H1 (cell line): ENCODE measurements around the gene SEMA7A. TPM values are rescaled to one million over a fixed set of nuclear protein-coding genes. Genes with fewer than 3 reads are reported as not detected.

Experiments
- JUN ChIP-seq: IDR thresholded peaks from 2 replicates; pipeline ENCODE4 v1.6.1; 2011; ENCODE audit warnings: low read depth, mild to moderate bottlenecking, improper control_type of control experiment, low read length
- KDM1A ChIP-seq: fragments of 200-600, 300-600 bp; sonication (generic); IDR thresholded peaks from 2 replicates; pipeline ENCODE4 v1.7.1; 2016; ENCODE audit warnings: mild to moderate bottlenecking, low read length, borderline replicate concordance
- RBBP5 ChIP-seq: IDR thresholded peaks from 2 replicates; pipeline ENCODE4 v1.7.1; 2012; ENCODE audit warnings: low read depth, mild to moderate bottlenecking, inconsistent platforms, low read length, moderate library complexity, borderline replicate concordance
- SP4 ChIP-seq: IDR thresholded peaks from 2 replicates; pipeline ENCODE4 v1.6.1; 2012; ENCODE audit warnings: low read length, inconsistent platforms
- TBP ChIP-seq: IDR thresholded peaks from 2 replicates; pipeline ENCODE4 v1.6.1; 2011; ENCODE audit warnings: low read depth, low read length, improper control_type of control experiment
- polyA plus RNA-seq, 7 experiments: library from polyadenylated mRNA; depleted of rRNA in 3 of 7; stranded (reverse) in 5 of 7; unstranded in 2 of 7; fragments of >200 nt in 5 of 7; fragments of 200-250 nt in 2 of 7; gene quantifications; 1 replicate in 5 of 7; 2 replicates in 1 of 7; 4 replicates in 1 of 7; pipeline versions ENCODE4 v1.2.1 to v1.2.3, GENCODE V29; 2011 to 2013; ENCODE audit warnings: missing spikeins in 2 of 7, mixed read lengths in 2 of 7
- total RNA-seq: library from RNA; stranded (reverse); fragmentation: NEBNext Ultra II Directional; extraction: Animal tissue kit (Norgen Biotek cat#: 25700); gene quantifications from 2 replicates; pipeline ENCODE4 v1.2.1, GENCODE V29; 2021

Gene SEMA7A
- total and polyA plus RNA-seq, 2 of the 8 experiments (the other 6 are each of a cell fraction or from before 2014, with no cell fraction given) = 10.7 to 15.0 TPM

DNA sequence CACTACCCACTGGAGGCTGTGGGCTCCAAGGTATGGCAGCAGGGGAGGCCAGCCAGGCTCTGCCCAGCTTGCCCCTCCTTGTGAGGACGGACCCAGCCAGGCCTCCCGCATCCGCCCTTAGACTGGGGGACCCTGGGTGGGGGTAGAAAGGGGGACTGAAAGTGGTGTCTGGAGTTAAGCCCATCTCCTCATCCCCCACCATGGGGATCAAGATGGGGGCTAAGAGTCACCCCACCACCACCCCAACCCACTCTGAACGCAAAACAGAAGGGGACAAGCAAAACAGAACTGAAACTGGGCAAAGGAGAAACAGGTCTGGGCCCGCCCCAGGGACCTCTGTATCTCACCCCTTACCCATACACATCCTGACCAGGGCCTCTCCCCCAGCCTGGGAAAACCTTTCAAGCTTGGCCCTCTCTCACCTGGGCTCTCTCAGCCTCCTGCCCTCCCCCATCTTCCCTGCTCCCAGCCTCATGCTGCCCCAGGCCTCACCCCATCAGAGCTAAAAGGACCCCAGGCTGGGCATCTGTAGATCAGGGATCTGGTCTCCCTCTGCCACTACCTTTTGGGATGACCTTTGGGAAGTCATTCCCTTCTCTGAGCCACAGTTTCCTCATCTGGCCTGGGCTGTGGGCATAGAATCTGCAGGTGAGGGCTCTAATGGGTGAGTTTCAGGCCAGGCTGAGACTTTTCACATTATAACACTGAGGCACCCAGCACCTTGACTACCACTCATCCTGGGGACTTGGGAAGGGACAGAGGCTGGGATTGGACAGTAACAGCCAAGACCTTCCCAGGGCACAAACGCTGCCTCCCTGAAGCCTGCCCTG lies 36.3 kb downstream of the SEMA7A start (continued):
- TF ChIP-seq KDM1A (no peak), RBBP5 (no peak), JUN (no peak), TBP (no peak), SP4 (no peak)
- TF ChIP-seq, all 59 proteins: peak for 0
